ENCODE data around the gene STAB1. TPM values are rescaled to one million over a fixed set of nuclear protein-coding genes. Genes with fewer than 3 reads are reported as not detected.

The STAB1 gene
- total and polyA plus RNA-seq, 2 of the 8 experiments (the other 6 are each of a cell fraction or from before 2014, with no cell fraction given), result 1.0 to 1.9 TPM

- H2BK20ac ChIP-seq (ENCODE audit: low read length), result no peak overlapping the region
- FAIRE-seq, result no peak
- no peak overlapping the region for H2AFZ ChIP-seq (ENCODE audit: low read length)
- peaks cover 0 to 9% (median 5%) of the 10 kb centered on the region in 4 experiments; a peak in 4 of 7 replicates for H3K4me1 ChIP-seq (replicated peaks in 1 of 4; ENCODE audit: control insufficient read depth in 3 of 4, insufficient read depth in 4 of 4, low read length in 3 of 4)
- H2AK5ac ChIP-seq (ENCODE audit: low read depth, low read length), result no peak overlapping the region
- no peak overlapping the region for H3K4me3 ChIP-seq (ENCODE audit: extremely low read depth in 1 of 4, insufficient read depth in 2 of 4, low read depth in 3 of 4, low read length in 4 of 4)
- H3K23ac ChIP-seq (ENCODE audit: insufficient read length), result no peak overlapping the region
- no peak overlapping the region for H3K27ac ChIP-seq (ENCODE audit: low read depth, low read length)
- no peak overlapping the region for H3K56ac ChIP-seq (replicated peaks; ENCODE audit: insufficient read length, low read depth, low read length)
- no peaks in the 10 kb centered on the region for H4K20me1 ChIP-seq (replicated peaks in 1 of 2; ENCODE audit: control insufficient read depth in 1 of 2, insufficient read depth in 2 of 2, low read length in 2 of 2)
- no peak for TF ChIP-seq RNF2 (IDR thresholded peaks at IDR 0.05; ENCODE audit: borderline replicate concordance, low read depth, low read length, missing control alignments, poor library complexity, severe bottlenecking)
- TF ChIP-seq RBBP5 (IDR thresholded peaks at IDR 0.05; ENCODE audit: borderline replicate concordance, low read depth, low read length), result no peak
- H2BK5ac ChIP-seq (ENCODE audit: low read depth, low read length), result no peak overlapping the region
- no peaks in the 10 kb centered on the region for H3K9me3 ChIP-seq (ENCODE audit: insufficient read depth in 2 of 2, low read depth in 1 of 2, low read length in 1 of 2)
- H4K5ac ChIP-seq (ENCODE audit: insufficient read length, low read depth, low read length), result no peak overlapping the region
- no peak overlapping the region for H2BK15ac ChIP-seq (ENCODE audit: low read length)
- H4K8ac ChIP-seq (ENCODE audit: extremely low read depth, insufficient read depth, low read length), result no peak overlapping the region
- no peaks in the 10 kb centered on the region; a peak in 1 of 7 replicates for H3K27me3 ChIP-seq (replicated peaks in 1 of 4; ENCODE audit: control insufficient read depth in 3 of 4, extremely low read depth in 1 of 4, insufficient read depth in 3 of 4, low read length in 3 of 4)
- no peak overlapping the region for H2BK12ac ChIP-seq (ENCODE audit: low read depth, low read length)
- no peak for DNase-seq (ENCODE audit: low read depth in 1 of 2, low spot score in 2 of 2)
- H3K36me3 ChIP-seq (ENCODE audit: control insufficient read depth in 2 of 4, insufficient read depth in 4 of 4, low read length in 3 of 4), result no peaks in the 10 kb centered on the region
- no peak overlapping the region for H3K4me2 ChIP-seq (ENCODE audit: insufficient read depth in 1 of 2, low read depth in 2 of 2, low read length in 2 of 2)
- H3K4ac ChIP-seq (replicated peaks; ENCODE audit: insufficient read length, low read depth, low read length), result no peak overlapping the region
- H4K91ac ChIP-seq (replicated peaks; ENCODE audit: insufficient read length, low read length), result no peak overlapping the region
- CTCF ChIA-PET (ENCODE audit: partially characterized antibody), result interaction anchor here (0.7 to 3.8 kb wide), 8 partner anchors 8 to 55 kb away, joined by 3 to 13 read pairs (median 8); no protein-coding TSS in a partner anchor
- H3K79me2 ChIP-seq (ENCODE audit: control insufficient read depth in 1 of 2, insufficient read depth in 2 of 2, low read length in 2 of 2), result no peaks in the 10 kb centered on the region
- H3K23me2 ChIP-seq (ENCODE audit: low read depth, low read length), result no peaks in the 10 kb centered on the region
- no peaks in the 10 kb centered on the region for H3K79me1 ChIP-seq (ENCODE audit: low read depth, low read length)
- no peak overlapping the region for H3K14ac ChIP-seq (ENCODE audit: insufficient read length)
- H2BK120ac ChIP-seq (replicated peaks; ENCODE audit: low read depth, low read length), result no peak overlapping the region
- H3K9ac ChIP-seq (replicated peaks in 1 of 4; ENCODE audit: extremely low read depth in 1 of 4, low read depth in 3 of 4, low read length in 3 of 4), result no peak overlapping the region
- POLR2A ChIA-PET (ENCODE audit: partially characterized antibody), result interaction anchor here (1.2 to 2.1 kb wide), 2 partner anchors 10 to 34 kb away, joined by 3 to 6 read pairs; partner anchors contain the start of gene UQCC5
- WGBS, 2 experiments (ENCODE audit: extremely low coverage in 1 of 2, insufficient coverage in 1 of 2, insufficient read length in 1 of 2, insufficient replicate concordance in 2 of 2, low coverage in 1 of 2, low lambda C conversion rate in 2 of 2, missing lambda C conversion rate in 1 of 2), result 86% methylated on average over 10 of the region's 11 CpGs; no CpG with 5 or more reads in 1 of the 2 experiments
- H3K18ac ChIP-seq (ENCODE audit: extremely low read depth, low read length), result no peak overlapping the region
These were observed 6.9 kb downstream of the STAB1 start for GRCh38 chr3:52502001-52502400.
